GM21515 (cell line): ENCODE data around the gene STK32B.

Experiments
- ATAC-seq: cut with Tn5 transposase; IDR thresholded peaks from one replicate; pipeline ENCODE4 v1.9.1; 2021; ENCODE audit not compliant: unreplicated experiment

Gene STK32B

DNA sequence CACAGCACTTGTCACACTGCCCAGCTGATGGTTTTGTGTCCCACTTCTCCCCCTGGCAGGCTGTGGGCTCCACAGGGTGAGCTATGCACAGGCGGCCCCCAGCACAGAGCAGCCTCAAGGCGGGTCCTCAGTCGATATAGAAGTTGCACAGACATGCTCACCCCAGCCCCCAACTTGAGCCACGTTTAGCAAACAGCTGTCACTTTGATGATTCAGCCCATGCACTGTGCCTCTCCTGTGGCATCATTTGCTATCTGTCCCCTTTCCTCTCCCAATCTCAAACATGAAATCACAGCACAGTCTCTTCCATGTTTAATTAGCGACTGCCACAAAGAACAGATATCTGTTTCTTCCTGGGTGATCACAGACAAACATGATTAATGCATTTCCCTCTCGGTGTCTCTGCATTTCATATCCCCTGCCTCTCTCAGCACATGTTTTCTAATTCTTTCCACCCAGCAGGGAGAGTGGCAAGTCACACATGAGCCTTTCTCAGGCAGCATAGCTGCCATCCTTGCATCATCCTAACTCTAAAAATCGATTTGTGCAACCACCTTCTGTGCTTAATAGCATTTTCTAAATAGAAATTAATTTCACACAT is 452.2 kb downstream of the STK32B start:
- no peak for ATAC-seq

DNA sequence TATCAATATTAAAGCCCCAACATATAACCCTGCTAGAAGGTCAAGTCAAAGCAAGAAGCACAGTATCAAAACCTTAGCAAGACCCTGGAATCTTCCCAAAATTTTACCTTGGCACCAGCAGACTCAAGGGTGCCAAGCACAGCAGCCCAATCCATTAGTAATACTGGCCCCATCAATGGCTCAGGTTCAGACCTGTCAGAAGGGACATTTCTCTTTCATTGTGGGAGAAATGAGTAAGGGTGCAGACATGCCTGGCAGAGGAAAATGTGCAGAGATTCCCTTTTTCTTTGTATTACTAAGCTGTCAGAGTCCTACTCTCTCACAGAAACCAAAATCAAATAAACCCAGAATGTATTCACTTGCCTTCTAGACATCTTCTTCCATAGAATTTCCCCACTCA is 453.2 kb downstream of the STK32B start:
- no peak for ATAC-seq

DNA sequence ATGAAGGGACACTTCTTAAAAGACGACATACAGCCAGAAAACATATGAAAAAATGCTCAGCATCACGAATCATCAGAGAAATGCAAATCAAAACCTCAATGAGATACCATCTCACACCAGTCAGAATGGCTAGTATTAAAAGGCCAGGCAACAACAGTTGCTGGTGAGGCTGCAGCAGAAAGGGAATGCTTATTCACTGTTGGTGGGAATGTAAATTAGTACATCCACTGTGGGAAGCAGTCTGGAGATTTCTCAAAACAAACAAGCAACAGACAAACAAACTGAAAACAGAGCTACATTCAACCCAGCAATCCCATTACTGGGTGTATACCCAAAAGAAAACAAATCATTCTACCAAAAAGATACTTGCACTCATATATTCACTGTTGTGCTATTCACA is 459.2 kb downstream of the STK32B start:
- ATAC-seq = no peak

DNA sequence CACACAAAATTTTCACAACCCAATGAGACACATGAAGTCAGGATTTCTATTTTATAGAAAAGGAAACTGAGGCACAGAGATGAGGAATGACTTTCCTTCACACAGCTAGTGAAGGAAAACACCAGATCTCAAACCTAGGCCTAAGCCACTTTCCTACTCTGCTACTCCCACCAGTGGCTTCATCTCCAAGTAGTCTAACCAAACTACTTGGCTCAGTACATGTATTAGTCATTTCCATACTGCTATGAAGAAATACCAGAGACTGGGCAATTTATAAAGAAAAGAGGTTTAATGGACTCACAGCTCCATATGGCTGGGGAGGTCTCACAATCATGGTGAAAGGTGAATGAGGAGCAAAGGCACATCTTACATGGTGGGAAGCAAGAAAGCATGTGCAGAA is 460.5 kb downstream of the STK32B start:
- no peak for ATAC-seq

DNA sequence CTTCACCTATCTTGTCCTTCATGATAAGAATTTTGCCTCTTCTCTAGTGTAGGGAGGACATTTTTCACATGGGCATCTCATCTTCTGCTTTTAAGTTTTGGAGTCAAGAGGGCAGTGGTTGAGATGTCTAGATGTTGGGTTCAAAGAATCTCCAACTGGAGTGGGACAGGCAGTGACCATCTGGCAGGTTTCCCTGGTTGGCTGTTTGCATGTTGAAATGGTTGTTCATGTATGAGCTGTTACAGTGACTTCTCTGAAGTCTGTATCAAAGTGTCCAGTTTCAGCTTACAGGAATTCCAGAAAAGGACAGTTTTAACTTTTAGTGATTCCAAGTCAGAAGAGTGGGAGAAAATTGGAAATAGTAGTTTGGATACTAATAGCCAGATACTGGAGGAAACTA is 464.4 kb downstream of the STK32B start:
- no peak for ATAC-seq

DNA sequence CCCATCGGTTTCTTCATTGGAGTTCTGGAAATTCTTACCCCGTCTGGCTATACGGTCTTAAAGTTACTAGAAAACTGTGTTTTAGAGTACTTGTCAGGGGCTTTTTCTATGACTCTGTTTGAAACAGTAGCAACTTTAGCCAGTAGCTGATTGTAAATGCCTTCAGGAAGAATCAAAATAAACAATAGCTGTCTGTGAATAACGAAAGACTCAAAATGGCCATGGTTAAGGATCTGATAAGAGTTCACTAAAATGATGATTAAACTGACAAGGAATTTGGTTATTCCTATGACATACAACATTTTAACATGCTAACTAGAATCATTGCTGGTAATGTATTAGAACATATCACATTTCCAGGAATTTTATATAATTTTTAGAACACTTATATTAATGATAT is 466.1 kb downstream of the STK32B start:
- no peak for ATAC-seq

DNA sequence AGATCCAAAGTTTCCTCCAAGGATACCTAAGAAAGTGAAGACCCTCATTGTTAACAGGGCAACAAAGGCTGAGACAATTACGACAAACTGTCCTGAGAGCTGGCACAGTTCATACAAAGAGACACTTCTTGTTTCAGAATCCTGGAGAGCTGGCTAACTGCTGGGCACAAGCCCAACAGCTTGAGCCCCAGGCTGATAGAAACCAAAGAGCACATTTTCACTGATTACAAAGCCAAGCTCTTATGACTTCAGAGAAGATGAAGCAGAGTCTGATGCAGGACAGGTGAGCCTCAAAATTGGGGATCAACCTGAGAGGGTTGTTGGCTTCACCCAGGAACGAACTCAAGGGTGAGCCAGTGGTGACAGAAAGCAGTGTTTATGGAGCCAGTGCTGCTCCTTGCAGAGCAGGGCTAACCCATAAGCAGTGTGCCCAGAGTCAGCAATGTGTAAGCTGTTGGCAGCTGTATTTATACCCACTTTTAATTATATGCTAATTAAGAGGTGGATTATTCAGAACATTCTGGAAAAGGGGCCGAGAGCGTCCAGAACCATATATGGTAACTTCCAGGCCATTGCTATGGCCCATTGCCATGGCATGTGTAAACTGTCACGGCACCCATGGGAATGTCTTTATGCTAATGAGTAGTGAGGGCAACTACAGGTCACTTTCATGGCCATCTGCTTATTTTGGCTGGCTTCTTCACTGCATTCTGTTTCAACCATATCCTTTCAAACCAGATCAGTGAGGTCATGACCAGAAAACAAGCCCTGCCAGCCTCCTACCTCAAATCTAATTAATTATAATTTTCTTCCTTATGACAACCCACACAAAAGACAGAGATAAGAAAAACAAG is 473.4 kb downstream of the STK32B start:
- no peak for ATAC-seq

DNA sequence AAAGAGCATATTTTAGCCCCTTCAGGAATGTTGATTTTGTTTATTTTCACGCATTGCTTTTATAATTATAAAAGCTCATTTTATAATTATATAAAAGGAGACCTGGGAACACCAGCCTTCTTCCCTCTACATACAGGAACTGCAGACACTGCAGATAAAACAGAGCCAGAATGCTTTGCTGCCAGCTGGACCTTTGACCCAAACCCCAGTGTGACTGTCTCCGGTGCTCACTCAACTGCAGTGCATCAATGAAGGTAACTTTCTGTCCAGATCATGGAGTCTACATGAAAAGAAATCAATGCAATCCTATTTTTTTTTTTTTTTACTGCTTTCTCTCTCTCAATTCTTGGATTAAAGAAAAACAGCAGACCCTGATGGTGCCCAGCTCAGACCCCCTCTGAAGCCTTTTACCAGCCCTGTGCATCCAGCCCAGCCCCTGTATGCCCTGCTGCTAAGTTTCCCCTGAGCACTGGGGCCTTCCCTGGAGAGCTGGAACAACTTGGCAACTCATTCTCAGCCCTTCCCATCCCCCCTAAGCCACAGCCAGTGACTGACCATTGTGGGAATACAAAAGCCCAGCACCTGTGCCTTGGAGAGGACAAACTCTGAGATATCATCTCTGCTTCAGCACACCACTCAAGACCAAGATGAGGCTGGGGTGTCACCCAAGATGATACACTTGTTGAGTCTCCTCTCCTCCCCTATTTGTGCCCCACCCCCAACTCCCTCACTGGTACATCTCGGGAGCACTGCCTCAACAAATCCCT is 475.0 kb downstream of the STK32B start:
- ATAC-seq = no peak

DNA sequence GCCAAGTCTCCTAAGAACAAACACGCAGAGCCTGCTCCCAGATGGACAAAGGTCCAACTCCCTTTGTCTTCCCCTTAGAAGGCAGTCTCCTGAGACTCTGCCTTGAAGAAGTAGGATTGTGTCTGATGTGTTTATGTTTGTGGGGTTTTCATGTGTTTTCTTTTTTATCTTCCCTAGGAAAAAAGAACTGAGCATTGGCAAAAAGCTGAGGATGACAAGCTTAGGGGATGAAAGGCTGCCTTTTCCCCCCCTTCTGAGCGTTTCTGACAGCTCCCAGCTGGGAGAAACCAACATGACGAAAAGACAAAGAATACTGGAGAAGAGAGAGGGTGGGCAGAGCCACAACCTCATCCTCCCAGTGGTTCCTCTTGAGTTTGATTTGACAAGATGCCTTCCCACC is 475.9 kb downstream of the STK32B start:
- no peak for ATAC-seq

DNA sequence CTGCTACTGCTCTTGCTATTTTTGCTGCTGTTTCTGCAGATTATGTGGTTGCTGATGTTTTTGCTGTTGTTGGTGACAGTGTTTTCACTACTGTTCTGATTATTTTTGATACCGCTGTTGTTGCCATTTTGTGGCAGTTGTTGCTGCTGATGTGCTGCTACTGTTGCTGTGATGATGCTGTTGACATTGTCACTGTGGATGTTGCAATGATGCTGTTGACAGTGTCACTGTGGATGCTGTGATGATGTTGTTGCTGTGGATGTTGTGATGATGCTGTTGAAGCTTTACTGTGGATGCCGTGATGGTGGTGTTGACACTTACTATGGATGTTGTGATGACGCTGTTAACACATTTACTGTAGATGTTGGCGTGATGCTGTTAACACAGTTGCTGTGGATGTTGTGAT is 476.8 kb downstream of the STK32B start:
- no peak for ATAC-seq

DNA sequence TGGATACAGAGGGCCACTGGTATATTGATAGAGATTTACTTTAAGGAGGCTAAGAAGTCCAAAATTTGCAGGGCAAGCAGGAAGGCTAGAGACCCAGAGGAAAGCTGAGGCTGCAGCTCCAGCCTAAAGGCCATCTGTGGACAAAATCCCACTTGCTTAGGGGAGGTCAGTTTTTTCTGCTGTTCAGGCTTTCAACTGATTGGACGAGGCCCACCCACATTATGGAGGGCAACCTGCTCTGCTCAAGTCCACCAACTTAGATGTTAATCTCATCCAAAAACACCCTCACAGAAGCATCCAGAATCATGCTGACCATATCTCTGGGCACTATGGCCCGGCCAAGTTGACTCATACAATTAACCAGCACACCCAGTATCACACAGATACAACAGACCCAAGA is 480.8 kb downstream of the STK32B start:
- no peak for ATAC-seq

DNA sequence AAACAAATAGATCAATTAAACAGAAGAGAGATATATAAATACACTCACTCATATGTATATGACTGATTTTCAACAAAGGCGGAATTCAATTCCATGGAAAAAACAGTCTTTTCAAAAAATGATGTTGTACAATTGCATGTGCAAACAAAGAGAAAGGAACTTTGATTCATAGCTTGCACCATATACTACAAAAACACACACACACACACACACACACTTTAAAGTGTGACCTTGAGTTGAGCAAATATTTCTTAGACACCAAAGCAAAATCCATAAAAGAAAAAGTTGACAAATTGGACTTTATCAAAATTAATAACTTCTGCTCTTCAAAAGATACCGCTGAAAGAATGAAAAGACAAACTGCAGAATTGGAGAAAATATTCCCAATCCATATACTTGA is 488.3 kb downstream of the STK32B start:
- ATAC-seq = no peak

DNA sequence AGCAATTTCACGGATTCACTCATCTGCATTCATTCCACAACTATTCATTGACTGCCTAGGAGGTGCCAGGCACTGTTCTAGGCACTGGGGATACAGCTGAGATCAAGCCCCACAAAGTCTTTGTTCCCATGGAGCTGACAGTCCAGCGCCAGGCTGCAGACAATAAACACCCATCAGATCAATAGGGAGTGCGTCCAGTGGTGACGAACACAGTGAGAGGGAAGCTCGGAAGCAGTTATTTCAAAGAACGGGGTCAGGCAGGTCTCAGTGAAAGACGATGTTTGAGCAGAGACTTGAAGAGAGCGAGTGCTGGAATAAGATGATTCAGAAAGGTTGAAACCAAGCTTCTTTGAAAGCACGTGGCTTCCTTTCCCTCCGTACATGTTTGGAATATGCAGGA is 489.9 kb downstream of the STK32B start:
- no peak for ATAC-seq

DNA sequence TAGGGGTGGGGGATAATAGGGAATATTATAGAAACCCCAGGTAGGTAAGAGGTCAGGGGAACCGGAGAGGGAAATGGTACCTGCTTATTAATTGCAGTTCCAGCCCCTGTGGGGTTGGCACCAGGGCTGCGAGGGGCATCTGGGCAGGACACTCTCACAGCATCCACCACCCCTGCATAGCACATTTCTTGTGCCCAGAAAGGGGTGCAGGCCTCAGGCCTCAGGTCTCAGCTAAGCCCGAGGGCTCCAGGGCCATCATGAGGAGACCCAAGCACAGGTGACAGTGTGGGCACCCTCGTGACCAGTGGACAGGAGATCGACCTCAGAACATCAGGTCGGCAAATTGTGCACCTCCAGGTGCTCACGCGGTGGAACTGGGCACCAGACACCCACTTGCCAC is 492.4 kb downstream of the STK32B start:
- no peak for ATAC-seq

DNA sequence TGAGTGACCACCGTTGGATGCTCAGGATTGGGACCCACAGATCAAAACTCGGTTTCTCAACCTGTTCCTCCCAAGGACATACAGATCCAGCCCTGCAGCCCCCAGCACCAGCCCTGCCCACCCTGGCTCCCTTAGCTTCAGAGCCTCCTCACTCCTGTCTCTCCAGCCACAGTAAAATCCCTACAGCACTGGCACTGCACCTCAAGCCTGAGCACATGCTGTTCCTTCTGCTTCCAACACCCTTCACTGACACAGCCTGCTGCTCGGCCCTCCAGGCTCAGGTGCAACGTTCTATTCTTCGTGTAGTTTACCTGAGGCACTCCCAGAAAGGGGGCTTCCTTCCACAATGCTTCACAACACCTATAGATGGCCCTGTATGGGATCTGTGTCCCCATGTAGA is 493.5 kb downstream of the STK32B start:
- ATAC-seq = no peak

DNA sequence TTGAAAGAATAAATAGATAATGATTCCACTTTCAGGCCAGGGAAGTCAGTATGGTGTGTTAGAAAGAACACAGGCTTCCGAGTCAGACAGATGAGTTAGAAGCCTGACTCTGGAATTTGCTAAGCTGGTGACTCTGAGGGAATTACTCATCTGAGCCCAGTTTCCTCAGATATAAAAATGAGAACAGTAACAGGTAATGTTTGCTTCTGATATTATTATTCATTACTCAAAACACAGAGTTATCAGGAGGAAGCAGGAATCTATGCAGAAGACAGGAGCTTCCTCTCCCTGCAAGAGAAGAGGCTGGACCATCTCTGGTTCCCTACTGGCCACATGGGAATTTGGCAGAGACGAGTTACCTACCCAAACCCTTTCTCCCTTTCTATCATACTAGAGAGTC is 494.0 kb downstream of the STK32B start:
- no peak for ATAC-seq

DNA sequence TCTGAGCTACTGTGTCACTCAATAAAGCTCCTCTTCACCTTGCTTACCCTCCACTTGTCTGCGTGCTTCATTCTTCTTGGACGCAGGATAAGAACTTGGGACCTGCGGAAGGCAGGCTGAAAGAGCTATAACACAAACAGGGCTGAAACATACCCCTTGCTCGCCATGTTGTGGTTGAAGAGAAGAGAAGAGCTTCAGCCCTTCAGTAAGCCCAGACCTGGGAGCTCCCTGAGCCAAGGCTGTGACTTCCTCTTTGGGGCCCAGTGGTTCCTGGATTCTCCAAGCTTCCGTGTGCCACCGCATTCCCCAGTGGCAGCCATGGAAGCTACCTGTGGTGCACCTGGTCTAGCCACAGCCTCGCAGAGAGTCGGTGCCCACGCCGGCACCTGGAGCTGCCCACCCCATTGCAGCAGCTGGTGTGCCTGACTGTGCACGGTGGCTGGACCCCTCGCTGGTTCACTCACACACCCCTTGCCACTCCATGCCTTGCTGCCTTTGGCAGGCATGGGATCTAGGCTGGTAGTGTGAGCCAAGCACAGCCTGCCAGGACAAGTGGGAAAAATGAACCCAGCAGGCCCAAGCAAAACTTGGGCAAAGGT is 496.5 kb downstream of the STK32B start:
- ATAC-seq = no peak
